EL (cell line): ENCODE measurements around the gene SPINK1.
"Not testable (repeated sequence)": the region's sequence is repeated elsewhere in the genome, so short reads cannot be mapped to it uniquely, and the experiment has no call there.

Source experiments
- DNase-seq: peaks from one replicate; pipeline ENCODE4 v3.0.0-alpha.2; 2016

SPINK1 gene, protein sequence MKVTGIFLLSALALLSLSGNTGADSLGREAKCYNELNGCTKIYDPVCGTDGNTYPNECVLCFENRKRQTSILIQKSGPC

DNA sequence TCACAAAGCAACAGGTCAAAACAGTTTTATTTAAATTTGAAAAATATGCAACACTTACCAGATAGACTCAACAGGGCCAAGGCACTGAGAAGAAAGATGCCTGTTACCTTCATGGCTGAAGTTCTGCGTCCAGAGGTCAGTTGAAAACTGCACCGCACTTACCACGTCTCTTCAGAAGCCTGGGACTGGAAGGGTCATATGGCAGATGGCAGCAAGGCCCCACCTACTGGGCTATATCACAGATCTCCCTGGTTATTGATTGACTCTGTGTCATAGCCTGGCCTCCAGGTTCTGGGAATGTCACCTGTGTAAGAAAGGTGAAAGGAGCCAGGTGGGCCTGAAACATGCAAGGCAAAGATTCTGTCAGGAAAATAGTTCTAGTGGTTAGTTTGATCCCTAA lies at the start of gene SPINK1:
Gene SPINK1, minus strand, starts transcription at position 207 of the 400 bp plus-strand sequence. Its CDS starts 94 bp downstream, at position 113.
- DNase-seq: no peak

DNA sequence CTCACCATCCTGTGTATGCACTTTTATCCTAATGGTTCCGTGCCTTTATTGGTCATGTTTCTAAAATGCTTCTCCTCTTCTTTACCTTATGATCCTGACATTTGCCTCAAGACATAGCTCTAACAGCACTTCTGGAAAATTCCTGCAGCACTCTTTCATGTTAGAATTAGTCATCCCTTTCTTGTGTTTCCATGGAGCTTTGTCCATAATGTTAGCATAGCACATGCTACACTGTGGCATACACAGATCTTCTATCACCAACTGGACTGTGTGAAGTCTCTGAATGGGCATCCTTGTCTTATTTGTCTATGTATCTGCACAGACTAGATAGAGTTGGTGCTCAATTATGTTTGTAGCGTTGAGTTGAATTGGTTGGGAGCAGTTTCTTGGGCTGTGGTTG lies 49.0 kb upstream of the SPINK1 start:
- DNase-seq: no peak

GRCh38 chr5:147879784-147880183 lies 48.3 kb upstream of the SPINK1 start:
- no peak for DNase-seq

GRCh38 chr5:147878066-147878759 lies 46.7 kb upstream of the SPINK1 start, which contains the start of gene SCGB3A2:
SCGB3A2 (plus strand) TSS chr5:147878711; CDS start chr5:147878804, 93 bp downstream.
- no peak for DNase-seq

DNA sequence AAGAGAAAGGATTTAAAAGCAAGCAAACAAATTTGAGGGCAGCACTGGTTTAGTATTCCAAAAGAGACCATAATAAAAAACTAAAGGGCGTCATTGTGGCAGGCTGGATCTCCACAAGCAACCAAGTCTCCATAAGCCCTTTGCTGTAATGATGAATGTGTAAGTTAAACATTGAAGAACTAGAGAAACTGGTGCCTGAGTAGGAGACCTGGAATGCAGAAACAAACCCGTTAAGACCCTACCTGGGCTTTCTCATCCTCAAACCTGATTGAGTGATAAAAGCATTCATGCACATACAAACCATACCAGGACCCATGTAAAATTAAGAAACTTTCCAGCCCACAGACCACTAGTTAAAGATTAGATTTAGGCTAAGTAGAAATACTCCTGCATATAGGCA lies 45.2 kb upstream of the SPINK1 start:
- no peak for DNase-seq

DNA sequence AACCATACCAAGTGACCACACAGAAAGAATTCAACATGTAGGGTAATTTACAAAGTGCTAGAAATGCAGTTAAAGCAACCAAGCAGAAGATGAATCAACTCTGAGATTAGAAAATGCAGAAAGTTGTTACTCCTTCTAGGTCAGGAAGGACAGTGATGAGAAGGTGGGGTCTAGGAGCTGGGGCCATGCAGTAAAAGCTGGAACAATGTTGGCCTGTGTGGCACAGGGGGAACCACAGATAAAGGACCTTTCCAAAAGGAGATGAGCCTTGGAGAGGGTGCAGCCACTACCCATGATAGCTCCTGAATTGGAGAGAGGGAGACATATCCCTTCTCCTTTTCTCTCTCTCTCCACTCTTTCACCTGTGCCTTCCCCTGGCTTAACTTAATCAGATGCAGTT lies 44.7 kb upstream of the SPINK1 start:
- DNase-seq: no peak

- DNase-seq: no peak
Observed at GRCh38 chr5:147874910-147875367, 43.5 kb upstream of the SPINK1 start.

DNA sequence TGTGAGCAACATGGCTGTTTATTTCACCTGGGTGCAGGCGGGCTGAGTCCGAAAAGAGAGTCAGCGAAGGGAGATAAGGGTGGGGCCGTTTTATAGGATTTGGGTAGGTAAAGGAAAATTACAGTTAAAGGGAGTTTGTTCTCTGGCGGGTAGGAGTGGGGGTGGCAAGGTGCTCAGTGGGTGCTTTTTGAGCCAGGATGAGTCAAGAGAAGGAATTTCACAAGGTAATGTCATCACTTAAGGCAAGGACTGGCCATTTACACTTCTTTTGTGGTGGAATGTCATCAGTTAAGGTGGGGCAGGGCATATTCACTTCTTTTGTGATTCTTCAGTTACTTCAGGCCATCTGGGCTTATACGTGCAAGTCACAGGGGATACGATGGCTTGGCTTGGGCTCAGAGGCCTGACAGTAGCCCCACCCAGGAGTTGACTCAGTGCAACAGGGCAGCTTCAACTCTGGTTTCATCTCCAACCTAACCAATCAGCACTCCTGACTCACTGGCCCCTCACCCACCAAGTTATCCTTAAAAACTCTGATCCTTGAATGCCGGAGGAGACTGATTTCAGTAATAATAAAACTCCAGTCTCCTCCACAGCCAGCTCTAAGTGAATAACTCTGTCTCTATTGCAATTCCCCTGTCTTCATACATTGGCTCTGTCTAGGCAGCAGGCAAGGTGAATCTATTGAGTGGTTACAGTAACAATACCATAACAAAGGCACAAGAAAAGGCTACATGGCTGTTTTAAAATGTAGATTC lies 42.8 kb upstream of the SPINK1 start:
- DNase-seq: not testable (repeated sequence)

- not testable (repeated sequence) for DNase-seq
Observed at GRCh38 chr5:147872744-147873435, 41.4 kb upstream of the SPINK1 start.

GRCh38 chr5:147871980-147872549 lies 40.6 kb upstream of the SPINK1 start:
- DNase-seq: not testable (repeated sequence)

DNA sequence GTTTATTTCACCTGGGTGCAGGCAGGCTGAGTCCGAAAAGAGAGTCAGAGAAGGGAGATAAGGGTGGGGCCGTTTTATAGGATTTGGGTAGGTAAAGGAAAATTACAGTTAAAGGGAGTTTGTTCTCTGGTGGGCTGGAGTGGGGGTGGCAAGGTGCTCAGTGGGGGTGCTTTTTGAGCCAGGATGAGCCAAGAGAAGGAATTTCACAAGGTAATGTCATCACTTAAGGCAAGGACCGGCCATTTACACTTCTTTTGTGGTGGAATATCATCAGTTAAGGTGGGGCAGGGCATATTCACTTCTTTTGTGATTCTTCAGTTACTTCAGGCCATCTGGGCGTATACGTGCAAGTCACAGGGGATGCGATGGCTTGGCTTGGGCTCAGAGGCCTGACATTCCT lies 38.4 kb upstream of the SPINK1 start:
- not testable (repeated sequence) for DNase-seq

DNA sequence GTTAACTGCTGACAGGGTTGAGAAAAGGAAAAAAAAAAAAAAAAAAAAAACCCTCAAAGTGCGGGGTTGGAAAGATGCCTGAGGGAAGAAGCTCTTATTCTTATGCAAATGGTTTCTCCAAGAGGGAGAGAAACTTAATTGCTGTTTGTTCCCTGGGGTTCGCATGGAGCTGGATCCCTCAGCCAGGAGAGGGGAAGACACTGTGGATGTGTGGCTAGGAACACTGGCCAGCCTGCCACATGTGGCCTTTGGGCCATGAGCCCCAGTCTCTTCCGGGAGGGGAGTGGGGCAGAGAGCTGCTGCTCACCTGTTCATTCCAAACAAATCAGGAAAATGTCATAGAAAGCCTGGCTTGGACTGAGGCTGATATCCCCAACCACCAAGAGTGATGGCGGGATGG lies 37.6 kb upstream of the SPINK1 start:
- DNase-seq: no peak

- DNase-seq: no peak
Observed at GRCh38 chr5:147863454-147864158, 32.1 kb upstream of the SPINK1 start.

GRCh38 chr5:147860641-147861025 lies 29.2 kb upstream of the SPINK1 start:
- DNase-seq: no peak

DNA sequence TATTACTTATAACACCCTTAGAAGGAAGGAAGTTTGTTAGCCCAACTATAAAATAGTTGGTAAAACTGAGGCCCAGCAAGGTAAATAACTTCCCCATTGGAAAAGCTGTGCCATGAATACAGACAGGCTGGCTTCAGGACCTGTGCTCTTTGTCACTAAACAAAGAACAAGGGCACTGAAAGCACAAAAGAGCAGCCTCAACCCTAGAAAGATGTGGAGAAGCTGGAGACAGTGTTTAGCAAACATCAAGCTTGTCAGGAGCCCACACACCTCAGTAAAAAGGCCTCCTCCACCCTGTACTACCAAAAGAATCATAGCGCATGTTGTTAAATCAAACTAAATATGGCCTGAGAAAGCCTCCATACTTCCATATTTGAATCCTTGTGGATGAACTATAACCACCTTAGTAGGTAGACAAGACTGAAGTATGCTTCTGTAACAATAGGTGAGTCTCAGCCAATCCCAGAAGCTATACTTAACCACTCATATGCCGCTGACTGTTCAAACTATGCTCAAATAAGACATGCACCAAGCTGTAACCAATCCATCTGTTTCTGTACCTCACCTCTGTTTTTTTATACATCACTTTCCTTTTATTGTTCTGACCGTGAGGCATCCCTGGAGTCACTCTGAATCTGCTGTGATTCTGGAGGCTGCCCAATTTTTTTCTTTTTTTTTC lies 28.6 kb upstream of the SPINK1 start:
- no peak for DNase-seq

- DNase-seq: no peak
Observed at GRCh38 chr5:147858565-147858964, 27.1 kb upstream of the SPINK1 start.

DNA sequence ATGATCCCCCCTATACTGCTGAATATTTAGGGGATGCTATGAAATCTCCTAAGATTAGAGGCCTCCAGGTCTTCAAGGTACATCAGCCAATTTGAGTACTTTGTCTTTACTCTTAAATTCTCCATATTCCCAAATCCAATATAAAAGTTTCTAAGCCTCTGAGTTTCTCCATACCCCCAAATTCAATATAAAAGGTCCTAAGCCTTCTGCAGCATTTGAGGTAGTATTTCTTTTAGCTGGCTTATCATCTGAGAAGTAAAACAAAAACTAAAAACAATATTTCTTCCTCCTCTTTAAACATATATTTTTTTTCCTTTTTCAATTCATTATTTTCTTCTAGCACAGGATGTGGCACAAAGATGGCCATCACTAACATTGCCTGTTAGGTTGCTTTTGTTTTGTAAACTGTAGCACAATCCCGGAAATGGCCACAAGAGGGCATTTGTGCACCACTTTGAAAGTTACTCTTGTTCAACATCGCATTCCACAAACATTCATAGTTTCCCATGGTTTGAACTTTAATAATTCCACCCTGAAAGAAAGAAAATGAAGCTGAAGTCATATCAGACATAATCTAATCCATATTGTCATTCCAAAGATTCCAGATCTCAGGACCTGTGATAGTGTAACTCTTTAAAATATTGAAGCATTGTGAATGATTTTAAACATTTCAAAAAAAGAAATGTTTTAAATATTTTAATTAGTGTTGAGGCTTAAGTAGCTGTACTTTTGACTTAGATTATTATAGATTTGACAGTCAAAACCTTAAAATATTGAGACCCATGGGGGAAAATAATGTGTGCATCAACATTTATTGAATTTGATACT lies 26.0 kb upstream of the SPINK1 start:
- peak; percentile 44 for DNase-seq

GRCh38 chr5:147856801-147857200 lies 25.3 kb upstream of the SPINK1 start:
- DNase-seq: no peak

GRCh38 chr5:147855774-147856069 lies 24.3 kb upstream of the SPINK1 start:
- DNase-seq: no peak

DNA sequence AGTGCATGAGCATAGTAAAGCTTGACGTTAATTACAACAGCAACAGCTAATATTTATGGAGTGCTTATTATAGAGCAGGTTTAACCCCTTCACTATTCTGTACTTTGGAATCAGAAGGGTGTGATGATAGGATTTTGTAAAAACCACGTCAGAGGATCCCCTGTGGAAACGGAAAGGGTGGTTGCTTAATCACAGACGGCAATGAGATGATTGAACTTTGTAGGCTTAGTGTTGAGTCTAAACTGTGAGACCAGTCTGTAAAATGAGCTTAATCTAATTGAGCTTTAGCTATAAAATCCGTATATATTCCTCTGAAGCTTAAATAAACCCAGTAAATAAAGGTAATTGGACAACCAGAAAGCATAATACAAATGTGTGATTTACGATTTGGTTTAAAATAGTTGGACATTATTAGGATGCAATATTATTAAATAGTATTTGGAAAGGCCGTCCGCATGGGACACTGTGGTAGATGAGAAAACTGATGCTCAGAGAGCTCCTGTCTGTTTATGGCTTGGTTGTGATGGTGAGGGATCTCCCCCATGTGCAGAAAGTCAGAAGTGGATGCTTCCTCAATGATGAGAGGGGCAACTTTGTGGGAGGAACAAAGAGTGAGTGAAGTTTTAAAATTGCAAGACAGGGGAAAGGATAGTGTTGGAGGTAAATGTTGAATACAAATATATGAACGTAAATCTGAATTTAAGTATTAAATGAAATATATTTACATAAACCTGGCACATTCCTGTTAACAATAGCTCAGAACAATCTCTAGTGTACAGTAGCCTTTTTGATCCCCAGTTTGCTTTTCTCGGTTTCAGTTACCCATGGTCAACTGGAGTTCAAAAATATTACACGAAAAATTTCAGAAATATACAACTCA lies 23.7 kb upstream of the SPINK1 start:
- DNase-seq: no peak
